SK-N-SH (cell line): ENCODE data around the gene RAB8A. TPM values are rescaled to one million over a fixed set of nuclear protein-coding genes. Genes with fewer than 3 reads are reported as not detected.

Source experiments
- CTCF ChIA-PET: fragments of 300-600, 350-600 bp; formaldehyde crosslinking; extraction: SDS; loops from one replicate; lab custom pipeline; 2021; lab: Yijun Ruan, JAX
- POLR2A ChIA-PET: fragments of 350-600 bp; sonication (Branson Sonifier 250); formaldehyde crosslinking; extraction: SDS; loops from one replicate; lab custom pipeline; 2020; ENCODE audit warnings: antibody characterized with exemption, inconsistent platforms; lab: Yijun Ruan, JAX
- DNase-seq: peaks from one replicate; pipeline ENCODE4 v3.0.0; 2012
- H2AFZ ChIP-seq: fragments of 200-600 bp; sonication (generic); 2 replicates; pipeline ENCODE4 v1.8.1; 2016; ENCODE audit warnings: antibody characterized with exemption, mild to moderate bottlenecking, low read depth
- H3F3A ChIP-seq: fragments of 200-600 bp; sonication (generic); replicated peaks from 2 replicates; pipeline ENCODE3; 2016; ENCODE audit warnings: antibody characterized with exemption, mild to moderate bottlenecking; ENCODE audit not compliant: insufficient read depth
- H3K27ac ChIP-seq, 2 experiments: fragments of 200-500 bp in 1 of 2; fragments of 200-600 bp in 1 of 2; sonication (Bioruptor generic) in 1 of 2; sonication (generic), shearing (Covaris generic) in 1 of 2; 2 replicates each; pipeline versions ENCODE4 v1.5.1 to v1.6.1; 2014 to 2016; ENCODE audit warnings: low read depth in 2 of 2, inconsistent platforms in 1 of 2, low read length in 1 of 2, mild to moderate bottlenecking in 1 of 2, mixed read lengths in 1 of 2
- H3K27me3 ChIP-seq: fragments of 200-600 bp; sonication (generic), shearing (Covaris generic); 2 replicates; pipeline ENCODE4 v1.6.1; 2016; ENCODE audit warnings: mixed run types; ENCODE audit not compliant: insufficient read depth
- H3K36me3 ChIP-seq, 2 experiments: fragments of 200-500 bp in 1 of 2; fragments of 200-600 bp in 1 of 2; sonication (Bioruptor generic) in 1 of 2; sonication (generic) in 1 of 2; replicated peaks in 1 of 2; 2 replicates each; pipeline versions ENCODE3 to v1.5.1; 2014 to 2016; ENCODE audit warnings: low read length in 1 of 2, mild to moderate bottlenecking in 1 of 2; ENCODE audit not compliant: insufficient read depth in 2 of 2, control insufficient read depth in 1 of 2
- H3K4me1 ChIP-seq, 2 experiments: fragments of 200-500 bp in 1 of 2; fragments of 200-600 bp in 1 of 2; sonication (Bioruptor generic) in 1 of 2; sonication (generic), shearing (Covaris generic) in 1 of 2; 2 replicates each; pipeline versions ENCODE4 v1.5.1 to v1.6.1; 2014 to 2016; ENCODE audit warnings: low read depth in 1 of 2, low read length in 1 of 2, mixed run types in 1 of 2; ENCODE audit not compliant: insufficient read depth in 2 of 2, control insufficient read depth in 1 of 2
- H3K4me2 ChIP-seq: fragments of 200-600 bp; sonication (generic), shearing (Covaris generic); 2 replicates; pipeline ENCODE4 v1.6.1; 2017; ENCODE audit warnings: mixed run types
- H3K4me3 ChIP-seq, 2 experiments: fragments of 200-500 bp in 1 of 2; fragments of 200-600 bp in 1 of 2; sonication (Bioruptor generic) in 1 of 2; sonication (generic), shearing (Covaris generic) in 1 of 2; 2 replicates each; pipeline versions ENCODE4 v1.5.1 to v1.8.1; 2014 to 2016; ENCODE audit warnings: low read depth in 2 of 2, inconsistent platforms in 1 of 2, low read length in 1 of 2, mild to moderate bottlenecking in 1 of 2, mixed read lengths in 1 of 2, moderate library complexity in 1 of 2
- H3K79me2 ChIP-seq: fragments of 200-600 bp; sonication (generic); 2 replicates; pipeline ENCODE4 v1.8.1; 2017; ENCODE audit warnings: mild to moderate bottlenecking; ENCODE audit not compliant: insufficient read depth
- H3K9ac ChIP-seq: fragments of 200-600 bp; sonication (generic); 2 replicates; pipeline ENCODE4 v1.6.1; 2017; ENCODE audit warnings: mixed run types
- H3K9me2 ChIP-seq: fragments of 200-600 bp; sonication (generic); 2 replicates; pipeline ENCODE4 v1.6.1; 2017; ENCODE audit warnings: mixed run types
- H3K9me3 ChIP-seq: fragments of 200-600 bp; sonication (generic); 2 replicates; pipeline ENCODE4 v1.6.1; 2017; ENCODE audit warnings: mixed run types, mild to moderate bottlenecking, moderate library complexity
- H4K20me1 ChIP-seq: fragments of 200-600 bp; sonication (generic); 2 replicates; pipeline ENCODE4 v1.6.1; 2017; ENCODE audit warnings: mild to moderate bottlenecking, mixed run types; ENCODE audit not compliant: insufficient read depth
- CHD2 ChIP-seq: fragments of 150-350 bp; IDR thresholded peaks from 2 replicates; pipeline ENCODE4 v1.6.1; 2018; ENCODE audit warnings: low read length; ENCODE audit not compliant: partially characterized antibody
- ELF1 ChIP-seq: IDR thresholded peaks from 2 replicates; pipeline ENCODE4 v1.4.0; 2012
- EP300 ChIP-seq, 2 experiments: IDR thresholded peaks; 2 replicates each; pipeline versions ENCODE4 v1.4.0 to v1.6.1; 2012; ENCODE audit warnings: borderline replicate concordance in 1 of 2, low read depth in 1 of 2, low read length in 1 of 2
- FOSL2 ChIP-seq: IDR thresholded peaks from 2 replicates; pipeline ENCODE4 v1.4.0; 2012; ENCODE audit warnings: low read depth, mild to moderate bottlenecking, moderate library complexity, borderline replicate concordance
- GABPA ChIP-seq: IDR thresholded peaks from 2 replicates; pipeline ENCODE4 v1.4.0; 2012; ENCODE audit warnings: low read depth, mild to moderate bottlenecking
- GATA2 ChIP-seq: sonication (generic); formaldehyde crosslinking; IDR thresholded peaks from 2 replicates; pipeline ENCODE4 v1.5.0; 2020; ENCODE audit warnings: mild to moderate bottlenecking, missing genetic modification reagents
- IRF3 ChIP-seq: fragments of 150-350 bp; IDR thresholded peaks from 2 replicates; pipeline ENCODE4 v1.6.1; 2016; ENCODE audit warnings: mild to moderate bottlenecking, low read depth, low read length
- MAX ChIP-seq: IDR thresholded peaks from 2 replicates; pipeline ENCODE4 v1.4.0; 2012; ENCODE audit warnings: low read depth
- MEF2A ChIP-seq: IDR thresholded peaks from 2 replicates; pipeline ENCODE4 v1.4.0; 2012; ENCODE audit warnings: low read depth, borderline replicate concordance
- NFIC ChIP-seq: IDR thresholded peaks from 2 replicates; pipeline ENCODE4 v1.4.0; 2012; ENCODE audit warnings: borderline replicate concordance
- RAD21 ChIP-seq: IDR thresholded peaks from 2 replicates; pipeline ENCODE4 v1.6.1; 2012; ENCODE audit warnings: mild to moderate bottlenecking, low read length
- RFX5 ChIP-seq: IDR thresholded peaks from 2 replicates; pipeline ENCODE4 v1.6.1; 2012; ENCODE audit warnings: mild to moderate bottlenecking, improper control_type of control experiment, low read length
- SMC3 ChIP-seq: IDR thresholded peaks from 2 replicates; pipeline ENCODE4 v1.6.1; 2012; ENCODE audit warnings: low read depth, low read length, improper control_type of control experiment
- TEAD4 ChIP-seq: IDR thresholded peaks from 2 replicates; pipeline ENCODE4 v1.4.0; 2012; ENCODE audit warnings: mild to moderate bottlenecking, borderline replicate concordance; ENCODE audit not compliant: insufficient read depth
- WGBS: methylation state at CpG from one replicate; pipeline ENCODE4 v1.1.6; 2017; ENCODE audit warnings: low lambda C conversion rate; 5-methylcytosine and 5-hydroxymethylcytosine counted together
- polyA plus RNA-seq, 3 experiments: library from polyadenylated mRNA; depleted of rRNA; stranded (reverse); fragments of >200 nt; gene quantifications; 2 replicates each; pipeline ENCODE4 v1.2.3, GENCODE V29; 2012
- TF ChIP-seq, protein P1 (sequence below): IDR thresholded peaks from 2 replicates; pipeline ENCODE4 v1.4.0; 2012; ENCODE audit warnings: low read depth, borderline replicate concordance

Gene RAB8A
- polyA plus RNA-seq, 1 of the 3 experiments (the other 2 are of a cell fraction): 55.2 TPM

DNA sequence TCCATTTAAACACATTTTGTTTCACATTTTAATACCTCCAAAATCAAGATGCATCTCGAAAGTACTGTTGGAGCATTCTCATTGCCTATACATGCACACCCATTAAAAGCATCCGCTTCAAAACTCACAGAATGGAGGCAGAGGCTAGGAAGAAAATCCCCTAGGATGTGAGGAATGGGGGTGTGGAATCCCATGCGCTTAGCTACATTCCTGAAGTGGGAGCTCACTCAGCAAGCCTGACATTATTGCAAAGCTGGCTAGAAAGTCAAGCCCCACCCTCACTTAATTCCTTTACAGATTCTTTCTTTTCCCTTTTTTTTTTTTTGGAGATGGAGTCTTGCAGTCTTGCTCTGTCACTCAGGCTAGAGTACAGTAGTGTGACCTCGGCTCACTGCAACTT, 68.9 kb downstream of the RAB8A start:
- peak; percentile 34; the same call in 1 of the 2 replicates for TF ChIP-seq TEAD4
- no peak for TF ChIP-seq GABPA
- TF ChIP-seq SMC3: no peak
- TF ChIP-seq RAD21: no peak
- TF ChIP-seq EP300 (IDR thresholded peaks at IDR 0.05; ENCODE audit: borderline replicate concordance in 1 of 2, low read depth in 1 of 2, low read length in 1 of 2): no peak
- TF ChIP-seq MEF2A: no peak
- TF ChIP-seq FOSL2: peak; percentile 14; the same call in 1 of the 2 replicates
- no peak for TF ChIP-seq ELF1
- TF ChIP-seq CHD2: no peak
- no peak for TF ChIP-seq IRF3
- TF ChIP-seq GATA2 (CRISPR knock-in tag): no peak
- no peak for TF ChIP-seq RFX5
- TF ChIP-seq, protein P1, sequence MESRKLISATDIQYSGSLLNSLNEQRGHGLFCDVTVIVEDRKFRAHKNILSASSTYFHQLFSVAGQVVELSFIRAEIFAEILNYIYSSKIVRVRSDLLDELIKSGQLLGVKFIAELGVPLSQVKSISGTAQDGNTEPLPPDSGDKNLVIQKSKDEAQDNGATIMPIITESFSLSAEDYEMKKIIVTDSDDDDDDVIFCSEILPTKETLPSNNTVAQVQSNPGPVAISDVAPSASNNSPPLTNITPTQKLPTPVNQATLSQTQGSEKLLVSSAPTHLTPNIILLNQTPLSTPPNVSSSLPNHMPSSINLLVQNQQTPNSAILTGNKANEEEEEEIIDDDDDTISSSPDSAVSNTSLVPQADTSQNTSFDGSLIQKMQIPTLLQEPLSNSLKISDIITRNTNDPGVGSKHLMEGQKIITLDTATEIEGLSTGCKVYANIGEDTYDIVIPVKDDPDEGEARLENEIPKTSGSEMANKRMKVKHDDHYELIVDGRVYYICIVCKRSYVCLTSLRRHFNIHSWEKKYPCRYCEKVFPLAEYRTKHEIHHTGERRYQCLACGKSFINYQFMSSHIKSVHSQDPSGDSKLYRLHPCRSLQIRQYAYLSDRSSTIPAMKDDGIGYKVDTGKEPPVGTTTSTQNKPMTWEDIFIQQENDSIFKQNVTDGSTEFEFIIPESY: no peak
- no peak for TF ChIP-seq MAX
- TF ChIP-seq NFIC: 0 out of 2 replicates have a peak, but pooled peaks have one; percentile 6
- 8% methylated on average over 4 of the region's 4 CpGs for WGBS
- H3K36me3 ChIP-seq: no peaks in the 10 kb centered on the region
- H2AFZ ChIP-seq: peak overlapping the region; percentile 43; the same call in 1 of the 2 replicates
- peaks cover 4% of the 10 kb centered on the region; the same call in 1 of the 2 replicates for H3K79me2 ChIP-seq
- no peaks in the 10 kb centered on the region for H3K9me3 ChIP-seq
- peaks cover 11% of the 10 kb centered on the region; the same call in 1 of the 2 replicates for H3K27me3 ChIP-seq
- H3K9me2 ChIP-seq: no peaks in the 10 kb centered on the region
- H3K4me3 ChIP-seq: no peak overlapping the region
- H3F3A ChIP-seq: peaks cover 15% of the 10 kb centered on the region
- no peak overlapping the region for H3K27ac ChIP-seq
- ChIA-PET POLR2A (no interaction called here), CTCF (interaction anchor here (1.0 to 6.0 kb wide), 5 partner anchors 10 to 551 kb away, joined by 3 to 59 read pairs (median 5); no protein-coding TSS in a partner anchor)
- peaks cover 0 to 3% of the 10 kb centered on the region in 2 experiments; a peak in 1 of 4 replicates for H3K4me1 ChIP-seq
- H3K9ac ChIP-seq: no peak overlapping the region
- no peak for DNase-seq
- peak overlapping the region; percentile 20; the same call in 1 of the 2 replicates for H3K4me2 ChIP-seq
- H4K20me1 ChIP-seq: no peaks in the 10 kb centered on the region

Other genes with a start within 250 kb of the RAB8A start
- gene CYP4F2, start 213.8 kb upstream of the RAB8A start, polyA plus RNA-seq (2012; rRNA removed): 0.11 TPM in 1 of 2 replicates, not detected in the other
- 0.23 and 0.31 TPM in 2 replicates for gene CYP4F11, start 177.4 kb upstream of the RAB8A start, polyA plus RNA-seq (2012; rRNA removed)
- not detected in 2 replicates for gene OR10H4, start 162.9 kb upstream of the RAB8A start, polyA plus RNA-seq (2012; rRNA removed)
- 415 and 440 TPM in 2 replicates for gene TPM4, start 35.4 kb upstream of the RAB8A start, polyA plus RNA-seq (2012; rRNA removed)
- not detected in 2 replicates for gene HSH2D, start 31.8 kb downstream of the RAB8A start, polyA plus RNA-seq (2012; rRNA removed)
- gene CIB3, start 61.6 kb downstream of the RAB8A start, polyA plus RNA-seq (2012; rRNA removed): not detected in 2 replicates
- gene FAM32A, start 73.5 kb downstream of the RAB8A start, polyA plus RNA-seq (2012; rRNA removed): 156 and 192 TPM in 2 replicates
- 101 and 133 TPM in 2 replicates for gene AP1M1, start 86.0 kb downstream of the RAB8A start, polyA plus RNA-seq (2012; rRNA removed)
- gene KLF2, start 212.9 kb downstream of the RAB8A start, polyA plus RNA-seq (2012; rRNA removed): 2.8 and 6.9 TPM in 2 replicates